HG03342 (cell line): ENCODE measurements around the gene NPRL2.
"Not testable (repeated sequence)": the region's sequence is repeated elsewhere in the genome, so short reads cannot be mapped to it uniquely, and the experiment has no call there.

Source experiments
- ATAC-seq: cut with Tn5 transposase; IDR thresholded peaks from one replicate; pipeline ENCODE4 v1.9.1; 2021; ENCODE audit warnings: mild to moderate bottlenecking, moderate library complexity; ENCODE audit not compliant: unreplicated experiment

The NPRL2 gene

GRCh38 chr3:50316657-50317242 is 33.8 kb downstream of the NPRL2 start:
- ATAC-seq = no peak

- ATAC-seq = no peak
These were observed 35.8 kb downstream of the NPRL2 start for GRCh38 chr3:50314816-50315215.

- no peak for ATAC-seq
These were observed 36.2 kb downstream of the NPRL2 start for GRCh38 chr3:50314342-50314741.

- not testable (repeated sequence) for ATAC-seq
These were observed 38.5 kb downstream of the NPRL2 start for GRCh38 chr3:50312041-50312440.

- no peak for ATAC-seq
These were observed 46.0 kb downstream of the NPRL2 start for GRCh38 chr3:50304601-50305000.

GRCh38 chr3:50303013-50303815 is 47.4 kb downstream of the NPRL2 start, which contains the start of gene HYAL1:
TSS of gene HYAL1 (minus strand) at chr3:50303574. CDS start at chr3:50302956, 618 bp downstream.
- ATAC-seq = no peak

- ATAC-seq = no peak
These were observed 48.2 kb downstream of the NPRL2 start for GRCh38 chr3:50302095-50303012.

- ATAC-seq = no peak
These were observed 49.8 kb downstream of the NPRL2 start for GRCh38 chr3:50300681-50301254.

- ATAC-seq = no peak
These were observed 50.5 kb downstream of the NPRL2 start for GRCh38 chr3:50299929-50300680.

GRCh38 chr3:50299638-50299928 is 51.0 kb downstream of the NPRL2 start:
- ATAC-seq = no peak

- peak; percentile 86 for ATAC-seq
These were observed 51.5 kb downstream of the NPRL2 start, which contains the start of the genes HYAL3 and NAA80 for GRCh38 chr3:50298836-50299637. TSS of gene HYAL3 (minus strand) at chr3:50299405. CDS start at chr3:50295602, 3,803 bp downstream. TSS of gene NAA80 (minus strand) at chr3:50299405. CDS start at chr3:50297463, 1,942 bp downstream.

GRCh38 chr3:50297896-50298725 is 52.5 kb downstream of the NPRL2 start:
- ATAC-seq = no peak

GRCh38 chr3:50297384-50297775 is 53.2 kb downstream of the NPRL2 start:
- no peak for ATAC-seq
